Measurements from ENCODE around the gene SLC6A12. TPM values are rescaled to one million over a fixed set of nuclear protein-coding genes. Genes with fewer than 3 reads are reported as not detected.
"Not testable (repeated sequence)": the region's sequence is repeated elsewhere in the genome, so short reads cannot be mapped to it uniquely, and the experiment has no call there.

Gene SLC6A12
- polyA plus RNA-seq (ENCODE audit: insufficient read length): 16.7 TPM
- long read RNA-seq, donor 1: 0 reads
- long read RNA-seq, donor 2, partial matches to known transcripts: 0 of 1 reads
- long read RNA-seq, donor 2, other reads (novel, unspliced or antisense): 0 of 1 reads
- long read RNA-seq, donor 3: 0 reads
- long read RNA-seq, donor 4: 0 reads
- long read RNA-seq, donor 5, partial matches to known transcripts: 0 of 2 reads
- long read RNA-seq, donor 5, other reads (novel, unspliced or antisense): 0 of 2 reads
- long read RNA-seq, donor 6: 0 reads
- long read RNA-seq, donor 7: 0 reads
- long read RNA-seq, donor 8: 0 reads

DNA sequence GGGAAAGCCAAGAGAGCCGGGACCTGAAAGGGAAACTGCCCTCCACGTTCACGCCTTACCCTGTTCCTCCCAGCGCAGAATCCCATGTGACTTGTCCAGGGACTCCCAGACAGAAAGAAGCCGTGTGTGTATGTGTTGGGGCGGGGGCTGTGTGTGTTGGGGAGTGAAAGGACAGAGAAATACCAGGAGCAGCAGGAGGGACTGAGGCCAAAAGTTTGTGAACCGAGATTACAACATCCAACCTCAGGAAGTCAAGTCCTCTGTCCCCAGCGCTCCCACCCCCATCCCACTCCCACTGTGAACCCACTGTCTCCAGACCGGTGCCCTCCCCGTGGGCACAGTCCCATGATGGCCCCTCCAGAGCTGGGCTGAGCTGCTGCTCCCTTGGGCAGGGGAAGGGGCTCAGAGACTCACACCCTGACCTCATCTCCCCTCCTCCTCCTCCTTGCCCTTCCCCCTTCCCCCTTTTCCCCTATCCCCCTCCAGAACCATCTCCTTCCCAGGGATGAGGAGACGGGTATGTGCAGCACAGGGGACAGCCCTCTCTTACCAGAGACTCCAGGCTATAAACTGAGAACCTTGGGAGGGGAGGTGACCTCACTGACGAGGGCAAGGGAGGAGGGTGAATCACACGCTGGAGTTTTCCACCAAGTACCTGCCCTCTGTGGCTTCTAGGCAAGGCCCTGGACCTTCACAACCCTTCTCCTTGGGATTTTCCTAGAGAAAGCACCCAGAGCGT is at the start of gene SLC6A12:
TSS of gene SLC6A12 (minus strand) at position 155 of the 739 bp plus-strand sequence. CDS start 4,171 bp downstream, outside the sequence.
- no peak for DNase-seq

DNA sequence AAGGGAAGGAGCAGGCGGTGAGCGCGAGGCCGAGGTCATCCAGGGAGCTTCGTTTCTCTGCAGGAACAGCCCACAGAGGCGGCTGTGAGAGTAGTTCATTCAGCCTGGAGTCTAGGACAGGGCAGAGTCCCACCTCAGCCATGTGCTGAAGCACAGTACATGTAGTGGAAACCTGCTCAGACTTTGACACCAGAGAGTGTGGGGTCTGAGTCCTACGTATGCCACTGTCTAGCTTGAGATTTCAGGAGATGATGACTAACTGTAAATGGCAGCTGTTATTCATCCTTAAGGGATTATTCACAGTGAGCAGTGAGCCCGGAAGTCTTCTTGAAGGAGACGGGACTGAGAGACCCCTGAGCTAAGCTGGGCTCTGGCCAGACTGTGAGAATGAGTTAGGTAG is 49.6 kb upstream of the SLC6A12 start:
- no peak for DNase-seq

DNA sequence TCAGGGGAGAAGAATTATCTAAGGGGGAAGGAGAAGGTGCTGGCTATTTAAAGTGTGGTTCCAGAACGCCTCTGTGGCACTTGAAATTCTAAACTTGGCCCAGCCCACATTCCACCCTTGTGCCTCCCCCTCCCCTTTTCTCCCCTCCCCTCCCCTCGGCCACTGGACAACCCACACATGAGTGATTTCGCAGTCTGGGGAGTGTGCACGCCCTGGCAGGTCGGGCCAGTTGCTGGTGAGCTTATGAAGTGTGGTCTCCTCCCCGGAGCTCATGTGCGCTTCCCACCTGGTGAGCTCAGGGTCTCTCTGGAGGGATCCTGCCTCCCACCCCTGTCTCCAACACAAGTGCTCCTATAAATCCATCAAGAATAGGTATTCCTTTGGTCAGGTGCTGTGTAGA is 48.9 kb upstream of the SLC6A12 start, which contains the start of gene SLC6A13:
TSS of gene SLC6A13 (minus strand) at position 20 of the 400 bp plus-strand sequence. CDS start 2,784 bp downstream, outside the sequence.
- DNase-seq: peak; percentile 85

DNA sequence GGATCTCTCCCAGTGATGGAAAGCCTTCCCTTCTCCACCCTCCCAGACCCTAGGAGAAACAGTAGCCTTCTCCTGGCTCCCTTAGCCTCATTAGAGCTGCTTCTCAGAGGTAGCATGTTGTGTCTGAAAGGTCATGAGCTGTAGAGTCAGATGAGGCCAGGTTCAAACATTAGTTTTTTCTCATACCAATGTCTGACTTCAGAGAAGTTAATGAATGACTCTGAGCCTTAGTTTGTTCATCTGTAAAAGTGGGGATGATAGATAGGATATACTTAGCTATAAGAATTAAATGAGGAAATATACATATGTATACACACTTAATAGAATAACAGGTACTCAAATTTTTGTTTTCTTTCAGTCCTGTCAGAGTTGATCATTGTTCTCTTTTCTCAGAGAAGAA is 48.2 kb upstream of the SLC6A12 start:
- no peak for DNase-seq

DNA sequence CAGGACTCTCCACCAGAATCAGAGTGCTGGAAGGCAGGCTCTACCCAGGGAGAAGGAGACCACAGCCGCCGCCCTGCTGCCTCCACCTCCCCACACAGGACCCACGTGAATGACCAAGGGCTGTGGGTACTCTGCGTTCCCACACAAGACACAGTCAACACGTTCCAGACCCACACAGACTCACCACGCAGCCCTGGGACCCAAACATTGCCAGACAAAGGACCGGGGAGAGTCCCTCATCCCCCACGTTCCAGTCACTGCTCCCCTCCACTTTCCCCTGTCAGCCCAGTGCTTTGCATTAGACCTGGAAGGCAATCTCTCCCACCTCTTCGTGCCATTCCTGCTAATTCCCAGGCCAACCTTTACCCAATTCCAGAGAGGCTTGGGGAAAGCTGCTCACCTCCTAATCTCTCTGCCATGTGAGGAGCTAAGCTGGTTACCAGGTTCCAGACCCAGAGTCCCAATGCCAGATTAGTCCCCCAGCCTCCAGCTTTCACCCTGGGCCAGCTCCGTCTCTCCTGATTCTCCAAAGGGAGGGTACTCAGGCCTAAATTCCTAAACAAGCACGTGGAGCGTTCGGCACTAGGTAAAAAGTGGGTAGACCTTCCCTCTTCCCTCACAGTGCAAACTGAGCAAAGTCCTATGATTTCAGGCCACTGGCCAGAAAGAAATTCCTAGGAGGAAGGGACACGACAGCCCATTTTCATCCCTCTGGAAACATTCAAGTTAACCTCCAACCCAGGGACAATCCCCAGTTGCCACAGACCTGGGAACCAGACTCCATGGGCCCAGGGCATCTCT is 43.8 kb upstream of the SLC6A12 start:
- DNase-seq: no peak

DNA sequence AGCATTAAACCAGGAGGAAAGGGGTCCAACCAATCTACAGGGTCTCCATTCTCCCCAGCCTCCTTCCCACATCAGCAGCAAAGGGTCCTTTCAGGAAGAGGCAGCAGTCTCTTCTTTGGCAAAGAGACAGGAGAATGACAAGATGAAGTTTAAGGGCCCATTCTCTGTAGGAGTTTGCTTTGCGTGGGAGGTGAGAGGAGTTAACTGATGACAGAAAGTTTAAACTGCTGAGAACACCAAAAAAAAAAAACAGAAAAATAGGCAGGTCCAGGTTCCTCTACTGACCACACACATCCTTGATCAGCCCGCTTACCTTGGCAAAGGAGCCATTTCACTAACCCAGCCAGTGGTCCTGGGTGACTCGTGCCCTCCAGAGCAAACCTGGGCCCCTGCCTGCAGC is 43.0 kb upstream of the SLC6A12 start:
- DNase-seq: no peak

DNA sequence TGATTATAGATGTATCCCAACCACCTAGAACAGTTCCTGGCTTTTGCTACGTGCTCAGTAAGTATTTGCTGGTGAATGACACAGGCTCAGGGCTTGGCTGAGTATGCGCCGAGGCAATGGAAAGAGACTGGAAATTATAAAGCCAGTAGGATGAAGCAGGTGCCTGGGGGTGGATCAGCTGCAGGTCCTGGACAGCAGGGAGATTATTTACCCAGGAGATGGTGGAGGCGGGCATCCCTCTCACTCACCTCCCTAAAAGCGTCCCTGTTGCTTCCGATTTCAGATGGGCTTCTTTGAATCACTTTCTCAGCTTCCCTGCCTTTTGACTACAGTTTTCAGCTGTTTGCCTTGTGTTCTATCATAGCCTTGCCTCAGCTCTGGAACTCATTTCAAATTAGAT is 42.3 kb upstream of the SLC6A12 start:
- DNase-seq: no peak

DNA sequence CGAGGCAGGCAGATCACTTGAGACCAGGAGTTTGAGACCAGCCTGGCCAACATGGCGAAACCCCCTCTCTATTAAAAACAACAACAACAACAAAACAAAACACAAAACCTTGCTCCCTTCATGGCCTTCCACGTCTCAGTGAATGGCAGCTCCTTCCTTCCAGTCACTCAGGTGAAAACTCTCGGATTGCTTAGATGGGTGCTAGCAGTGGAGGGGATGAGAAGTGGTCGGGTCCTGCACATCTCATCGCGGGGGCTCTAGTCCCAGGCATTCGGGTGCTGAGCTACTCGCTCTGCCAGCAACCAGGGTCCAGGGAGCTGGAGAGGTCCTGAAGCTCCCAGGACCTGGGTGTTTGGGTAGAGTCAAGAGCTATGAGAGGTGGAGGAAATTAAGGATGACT is 41.0 kb upstream of the SLC6A12 start:
- no peak for DNase-seq

DNA sequence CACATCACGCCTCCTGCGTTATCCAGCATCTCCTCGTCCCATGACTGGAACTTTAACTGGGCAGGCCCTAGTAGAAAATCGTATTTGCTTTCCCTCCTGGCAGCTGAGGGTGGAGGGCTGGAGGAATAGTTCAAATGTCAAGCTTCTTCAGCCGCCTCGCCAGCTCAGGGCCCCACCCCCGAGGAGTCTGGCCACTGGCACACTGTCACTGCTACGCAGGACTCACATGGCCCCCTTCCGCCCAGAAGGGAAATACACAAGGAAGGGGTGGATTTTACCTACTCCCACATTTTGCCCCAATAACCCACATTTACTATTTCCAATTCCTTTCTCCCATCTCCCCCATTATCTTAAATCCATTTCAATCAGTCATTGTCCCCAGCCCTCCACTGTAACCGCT is 40.1 kb upstream of the SLC6A12 start:
- DNase-seq: no peak

DNA sequence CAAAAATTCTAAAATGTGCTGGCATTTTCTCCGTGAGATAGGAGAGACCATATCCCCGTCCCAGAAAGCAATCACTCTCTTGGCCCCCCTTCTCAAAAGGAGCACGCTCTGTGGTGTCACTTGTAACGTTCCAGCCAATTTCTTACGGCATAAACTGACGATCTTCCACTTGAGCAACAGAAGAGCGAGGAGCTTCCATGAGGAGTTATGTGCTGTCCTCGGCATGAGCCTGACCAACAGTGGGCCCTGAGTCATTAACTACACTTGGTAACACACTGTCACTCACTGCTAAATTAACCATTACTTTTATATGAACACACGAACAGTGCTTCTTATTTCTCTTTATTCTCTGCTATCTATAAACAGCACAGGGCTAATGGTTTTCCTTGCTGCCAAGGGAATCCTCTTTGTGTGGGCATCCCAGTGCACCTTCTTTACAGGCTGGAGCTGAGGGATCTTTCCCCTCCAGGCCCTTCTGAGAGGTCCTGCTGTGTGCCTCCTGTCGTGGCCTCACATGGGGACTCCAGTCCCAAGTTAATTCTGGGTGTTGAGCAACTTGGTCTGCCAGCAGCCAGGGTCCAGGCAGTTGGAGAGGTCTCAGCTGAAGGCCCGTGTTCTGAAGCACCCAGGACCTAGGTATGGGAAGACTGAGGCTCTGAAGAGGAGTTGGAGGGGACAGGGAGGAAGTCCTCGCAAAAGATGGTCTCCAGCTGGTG is 39.3 kb upstream of the SLC6A12 start:
- DNase-seq: no peak

DNA sequence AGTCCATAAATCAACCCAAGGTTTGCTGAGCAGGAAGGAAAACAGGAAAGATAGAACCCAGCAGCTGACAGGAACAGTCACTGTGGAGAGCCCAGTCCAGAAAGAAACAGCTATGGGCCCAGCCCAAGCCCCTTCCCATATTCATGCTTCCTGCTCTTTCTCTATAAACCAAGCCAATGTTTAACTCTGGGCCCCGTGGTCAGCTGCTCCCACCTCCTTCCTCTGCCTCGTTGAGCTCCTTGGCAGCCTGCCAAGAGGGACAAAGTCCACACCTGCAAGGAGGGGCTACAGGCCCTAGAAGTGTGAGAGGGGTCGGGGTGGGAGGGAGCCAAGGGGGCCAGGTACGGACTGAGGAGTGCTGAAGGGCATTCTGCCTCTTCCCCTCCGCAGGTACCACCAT is 38.7 kb upstream of the SLC6A12 start:
- DNase-seq: peak; percentile 83

DNA sequence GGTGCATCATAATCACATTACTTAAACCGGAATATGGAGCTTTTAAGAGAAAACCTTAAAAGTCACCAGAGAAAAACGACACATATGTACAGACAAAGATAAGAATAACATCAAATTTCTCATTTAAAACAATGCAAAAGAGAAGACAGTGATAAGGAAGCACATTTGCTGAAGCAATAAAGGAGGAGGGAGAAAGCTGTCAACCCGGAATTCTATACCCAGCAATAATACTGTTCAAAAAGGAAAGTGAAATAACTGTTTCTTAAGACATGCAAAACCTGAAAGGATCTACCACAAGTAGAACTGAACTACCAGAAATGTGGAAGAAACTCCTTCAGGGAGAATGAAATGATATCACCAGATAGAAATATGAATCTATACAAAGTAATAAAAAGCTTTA is 33.3 kb upstream of the SLC6A12 start:
- no peak for DNase-seq

DNA sequence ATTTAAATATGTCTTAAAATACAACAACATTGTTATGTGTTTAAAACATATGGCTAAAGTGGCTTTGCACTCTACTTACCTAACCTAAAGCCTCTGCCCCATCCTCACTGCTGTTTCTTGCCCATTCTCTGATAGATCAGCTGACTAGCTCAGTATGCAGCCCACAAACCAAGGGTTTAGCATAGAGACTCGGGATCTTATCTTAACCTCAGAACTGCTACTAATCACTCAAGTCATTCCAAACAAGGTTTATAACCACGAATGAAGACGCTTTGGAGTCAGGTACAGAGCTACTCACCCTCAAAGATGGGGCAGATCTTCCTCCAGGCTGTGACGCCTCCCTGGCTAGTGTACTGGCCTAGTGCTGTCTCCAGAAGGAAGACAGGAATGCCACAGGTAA is 29.4 kb upstream of the SLC6A12 start:
- DNase-seq: no peak

DNA sequence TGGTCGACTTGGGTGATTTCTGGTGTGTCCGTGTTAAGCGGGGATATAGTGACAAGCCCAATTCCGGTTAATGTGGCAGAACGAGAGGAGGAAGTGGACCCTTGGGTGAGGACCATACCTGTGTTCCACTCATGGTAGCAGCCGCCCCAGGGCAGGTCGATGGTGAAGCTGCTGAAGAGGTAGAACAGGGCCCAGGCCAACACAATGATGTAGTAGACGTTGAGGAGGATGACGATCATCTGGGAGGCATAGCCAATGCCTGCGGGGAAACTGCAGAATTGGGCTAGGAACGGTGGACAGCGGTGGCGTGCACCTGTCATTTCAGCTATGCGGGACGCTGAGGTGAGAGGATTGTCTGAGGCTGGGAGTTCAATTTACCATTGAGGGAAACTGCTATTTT is 28.5 kb upstream of the SLC6A12 start:
- no peak for DNase-seq

DNA sequence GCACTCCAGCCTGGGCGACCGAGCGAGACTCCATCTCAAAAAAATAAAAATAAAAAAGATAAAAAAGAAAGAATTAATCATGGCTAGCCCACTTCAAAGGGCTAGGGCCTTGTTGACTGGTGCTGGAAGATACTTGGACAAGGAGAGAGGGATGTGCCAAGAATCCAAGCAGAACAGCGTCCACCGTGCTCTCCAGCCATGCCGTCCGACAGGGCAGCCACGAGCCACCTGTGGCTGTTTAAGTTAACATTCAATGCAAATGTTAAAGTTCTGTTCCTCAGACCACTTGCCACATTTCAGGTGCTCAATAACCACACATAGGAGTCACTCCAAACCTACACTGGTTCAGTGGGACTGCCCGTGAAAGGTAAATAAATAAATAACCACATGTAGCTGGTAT is 27.3 kb upstream of the SLC6A12 start:
- DNase-seq: no peak

DNA sequence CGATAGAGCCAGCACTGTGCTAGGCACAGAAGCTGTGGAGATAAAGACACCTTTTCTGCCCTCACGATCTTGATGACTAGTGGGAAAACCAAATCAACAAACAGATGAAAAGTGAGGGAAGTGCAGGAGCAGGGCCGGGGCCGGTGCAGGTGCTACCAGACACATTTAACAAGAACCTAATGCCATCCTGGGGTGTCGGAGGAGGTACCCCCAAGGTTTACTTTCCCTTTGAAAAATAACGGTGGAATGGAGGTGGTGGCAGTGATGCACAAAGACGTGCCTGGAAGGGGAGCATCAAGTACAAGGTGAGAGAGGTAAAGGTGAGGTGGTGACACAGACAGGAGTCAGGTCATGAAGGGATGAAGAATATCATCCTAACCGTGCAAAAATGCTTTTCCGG is 26.6 kb upstream of the SLC6A12 start:
- DNase-seq: no peak

DNA sequence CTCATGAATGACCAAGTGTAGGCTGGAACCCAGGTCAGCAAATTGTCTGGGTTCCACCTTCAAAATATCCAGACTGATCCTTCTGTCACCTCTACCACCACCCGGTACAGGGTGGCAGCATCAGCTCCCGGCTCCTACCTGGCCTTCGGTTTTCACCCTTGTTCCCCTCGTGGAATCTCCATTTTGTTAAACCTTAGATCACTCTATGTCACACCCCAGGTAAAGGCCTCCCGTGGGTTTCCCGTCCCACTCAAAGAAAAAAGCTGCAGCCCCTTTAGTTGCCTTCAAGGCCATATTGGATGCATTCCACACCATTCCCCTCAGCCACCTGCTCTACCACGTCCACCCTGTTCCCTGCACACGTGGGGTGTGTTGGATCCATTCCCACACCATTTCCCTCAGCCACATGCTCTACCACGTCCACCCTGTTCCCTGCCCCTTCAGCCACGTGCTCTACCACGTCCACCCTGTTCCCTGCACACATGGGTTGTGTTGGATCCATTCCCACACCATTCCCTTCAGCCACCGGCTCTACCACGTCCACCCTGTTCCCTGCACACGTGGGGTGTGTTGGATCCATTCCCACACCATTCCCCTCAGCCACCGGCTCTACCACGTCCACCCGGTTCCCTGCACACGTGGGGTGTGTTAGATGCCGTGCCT is 24.9 kb upstream of the SLC6A12 start:
- DNase-seq: no peak

DNA sequence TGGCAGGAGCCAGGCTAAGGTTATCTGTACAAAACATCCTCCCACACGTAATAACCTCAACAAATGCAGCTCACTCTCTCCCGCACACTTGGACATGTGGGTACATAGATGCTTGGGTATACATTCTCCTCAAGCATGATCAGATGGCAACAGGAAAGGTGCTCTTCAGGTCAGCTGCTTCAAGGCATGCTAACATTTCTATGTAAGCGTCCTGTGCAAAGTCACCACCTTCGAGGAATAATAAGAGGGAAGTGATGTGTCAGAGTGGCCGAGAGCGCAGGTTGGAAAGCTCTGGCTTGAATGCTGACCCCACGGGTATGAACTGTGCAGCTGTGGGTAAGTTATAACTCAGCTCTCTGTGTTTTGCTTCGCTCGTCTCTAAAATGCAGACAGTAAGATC is 24.2 kb upstream of the SLC6A12 start:
- no peak for DNase-seq

DNA sequence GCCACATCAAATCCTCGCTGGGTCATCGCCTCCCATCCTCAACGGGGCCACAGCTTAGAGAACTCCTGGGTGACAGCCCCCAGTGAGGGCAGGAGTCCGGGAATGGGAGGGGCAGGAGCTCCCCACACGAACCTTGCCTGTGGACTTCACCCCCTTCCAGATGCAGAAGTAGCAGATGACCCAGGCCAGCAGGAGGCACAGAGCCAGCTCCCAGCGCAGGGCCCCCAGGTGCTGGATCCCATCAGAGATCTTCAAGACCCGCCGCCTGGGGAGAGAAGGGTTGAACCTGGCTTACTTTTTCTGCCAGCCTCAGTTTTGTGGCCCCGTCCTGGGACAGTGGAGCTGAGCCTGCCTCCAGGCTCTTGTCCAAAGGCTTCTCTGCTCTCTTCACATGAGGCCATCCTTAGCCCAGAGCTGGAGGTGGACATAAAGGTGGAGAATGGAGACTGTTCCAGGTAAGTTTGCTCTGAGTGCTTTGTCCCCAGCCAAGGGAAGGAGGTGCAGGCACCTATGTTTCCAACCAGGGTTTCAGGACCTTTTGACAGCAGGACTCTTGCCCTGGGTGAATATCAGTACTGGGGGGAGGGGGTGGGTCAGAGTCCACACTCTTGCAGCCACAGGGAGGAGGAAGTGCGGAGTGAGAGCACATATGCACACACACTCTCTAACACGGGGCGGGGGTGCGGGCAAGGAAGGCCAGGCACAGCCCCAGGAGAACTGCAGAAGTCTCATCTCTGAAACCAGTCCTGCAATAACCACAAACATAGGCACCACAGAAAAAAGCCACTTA is 23.3 kb upstream of the SLC6A12 start:
- DNase-seq: no peak

DNA sequence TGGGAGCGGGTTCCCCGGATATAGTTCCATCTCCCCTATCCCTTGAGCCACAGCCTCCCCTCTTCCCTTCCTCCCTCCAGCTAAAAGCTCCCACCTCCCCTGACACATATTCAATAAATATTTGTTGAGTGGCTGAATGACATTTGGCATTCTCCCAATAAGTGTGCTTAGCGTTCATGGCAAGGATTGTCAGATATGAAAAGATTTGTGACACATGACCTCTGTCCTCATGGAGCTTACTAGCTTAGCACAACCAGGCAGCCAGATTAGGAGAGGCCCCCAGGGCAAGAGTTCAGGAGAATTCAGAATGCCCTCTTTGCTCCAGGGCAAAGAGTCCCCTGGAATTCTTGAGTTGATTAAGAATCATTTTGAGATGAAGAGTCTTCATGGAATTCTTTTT is 22.5 kb upstream of the SLC6A12 start:
- no peak for DNase-seq

DNA sequence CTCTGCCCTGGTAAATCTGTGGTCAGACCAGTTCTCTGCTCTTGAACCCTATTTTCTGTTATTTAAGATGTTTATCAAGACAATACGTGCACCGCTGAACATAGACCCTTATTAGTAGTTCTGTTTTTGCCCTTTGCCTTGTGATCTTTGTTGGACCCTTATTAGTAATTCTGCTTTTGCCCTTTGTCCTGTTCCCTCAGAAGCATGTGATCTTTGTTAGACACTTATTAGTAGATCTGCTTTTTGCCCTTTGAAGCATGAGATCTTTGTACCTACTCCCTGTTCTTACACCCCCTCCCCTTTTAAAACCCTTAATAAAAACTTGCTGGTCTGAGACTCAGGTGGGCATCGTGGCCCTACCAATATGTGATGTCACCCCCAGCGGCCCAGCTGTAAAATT is 22.0 kb upstream of the SLC6A12 start:
- DNase-seq: not testable (repeated sequence)

Data from left kidney (tissue), 8 donors.